ENCODE results near the gene PCGF1. TPM values are rescaled to one million over a fixed set of nuclear protein-coding genes. Genes with fewer than 3 reads are reported as not detected.

The PCGF1 gene
- total RNA-seq, 1 experiment from 2014 or later, result 39.9 TPM

GRCh38 chr2:74514368-74515270, 7.1 kb upstream of the PCGF1 start, which contains the start of gene TLX2:
Gene TLX2 (plus strand): TSS chr2:74514450. CDS start chr2:74514807, 357 bp downstream.
- ChIA-PET POLR2A (no interaction called here), CTCF (interaction anchor here (0.7 kb wide), 1 partner anchor 135 kb away, joined by 4 read pairs; no protein-coding TSS in a partner anchor), RAD21 (ENCODE audit: low non-redundant PET in 1 of 2, low total read pairs in 2 of 2, uncharacterized antibody in 2 of 2, unreplicated experiment in 2 of 2) (no interaction called here)
- intact Hi-C loops (cut with micrococcal nuclease), result no loop called here
- H3K79me2 ChIP-seq (ENCODE audit: insufficient read depth, low read length), result no peaks in the 10 kb centered on the region
- H4K20me1 ChIP-seq (ENCODE audit: insufficient read depth), result no peaks in the 10 kb centered on the region
- no peak for TF ChIP-seq SIN3A (IDR thresholded peaks at IDR 0.05; ENCODE audit: low read depth)
- TF ChIP-seq ATF3 (IDR thresholded peaks at IDR 0.05), result no peak
- no peak for TF ChIP-seq CEBPB (IDR thresholded peaks at IDR 0.05; ENCODE audit: low read depth)
- no peak for TF ChIP-seq ZBTB33 (IDR thresholded peaks at IDR 0.05; ENCODE audit: extremely low read depth, insufficient replicate concordance, low read length)
- no peak for TF ChIP-seq EZH2 (IDR thresholded peaks at IDR 0.05)
- no peak for TF ChIP-seq YY1 (IDR thresholded peaks at IDR 0.05; ENCODE audit: extremely low read depth, insufficient replicate concordance, low read depth, low read length)
- no peak for TF ChIP-seq TCF7L2 (IDR thresholded peaks at IDR 0.05; ENCODE audit: borderline replicate concordance, extremely low read depth, insufficient read depth, insufficient read length)
- no peak for TF ChIP-seq MAX (IDR thresholded peaks at IDR 0.05)
- no peak for TF ChIP-seq JUND (IDR thresholded peaks at IDR 0.05)
- TF ChIP-seq REST (IDR thresholded peaks at IDR 0.05; ENCODE audit: low read depth), result no peak
- TF ChIP-seq ELF1 (IDR thresholded peaks at IDR 0.05; ENCODE audit: borderline replicate concordance, low read depth), result no peak
- TF ChIP-seq ZNF274 (IDR thresholded peaks at IDR 0.05; ENCODE audit: low read depth, low read length), result no peak
- no peak for TF ChIP-seq CTCF (IDR thresholded peaks at IDR 0.05 in 2 of 3, conservative IDR thresholded peaks at IDR 0.05 in 1 of 3; ENCODE audit: borderline replicate concordance in 1 of 3, insufficient read depth in 1 of 3, low read depth in 2 of 3, low read length in 2 of 3)
- TF ChIP-seq SP1 (IDR thresholded peaks at IDR 0.05; ENCODE audit: low read depth), result no peak
- TF ChIP-seq RAD21 (IDR thresholded peaks at IDR 0.05; ENCODE audit: low read depth), result no peak
- no peak for TF ChIP-seq POLR2AphosphoS5 (IDR thresholded peaks at IDR 0.05; ENCODE audit: low read depth, low read length)
- H3K4me2 ChIP-seq (ENCODE audit: low read length), result no peak within 1 kb of the TSS
- H3K4me1 ChIP-seq (ENCODE audit: control insufficient read depth in 1 of 2, insufficient read depth in 2 of 2, low read length in 2 of 2), result no peaks in the 10 kb centered on the region
- no peaks in the 10 kb centered on the region for H3K27me3 ChIP-seq (ENCODE audit: insufficient read depth, low read length)
- ATAC-seq (no peak), DNase-seq (ENCODE audit: low read depth, low spot score) (no peak)
- H3K9me2 ChIP-seq (ENCODE audit: insufficient read depth), result no peaks in the 10 kb centered on the region
- no peak within 1 kb of the TSS for H3K9ac ChIP-seq (ENCODE audit: low read length)
- no peaks in the 10 kb centered on the region for H3K36me3 ChIP-seq (ENCODE audit: control insufficient read depth in 1 of 2, insufficient read depth in 2 of 2, low read length in 2 of 2)
- no TSS peak for BruUV-seq (replicated peaks)
- no peak within 1 kb of the TSS for H3K27ac ChIP-seq (ENCODE audit: low read depth, low read length)
- H2AFZ ChIP-seq (ENCODE audit: low read depth, low read length, poor library complexity, severe bottlenecking), result no peak within 1 kb of the TSS
- H3K4me3 ChIP-seq (replicated peaks in 1 of 2; ENCODE audit: low read depth in 1 of 2, low read length in 2 of 2), result no peak within 1 kb of the TSS
- no peaks in the 10 kb centered on the region for H3K9me3 ChIP-seq (ENCODE audit: control insufficient read depth in 1 of 2, insufficient read depth in 1 of 2, low read depth in 1 of 2, low read length in 2 of 2)
